K562 (cell line): ENCODE measurements around the gene ZFP57. TPM values are rescaled to one million over a fixed set of nuclear protein-coding genes. Genes with fewer than 3 reads are reported as not detected.
A peak's percentile ranks its signal among the peaks of the same experiment; 100 is the strongest.

Experiments used
- ELF1 ChIP-seq: fragments of 200-800 bp; sonication (Bioruptor generic); IDR thresholded peaks from 2 replicates; pipeline ENCODE4 v1.6.1; 2016; ENCODE audit warnings: missing genetic modification characterization, missing compliant biosample characterization
- EP300 ChIP-seq: IDR thresholded peaks from 2 replicates; pipeline ENCODE4 v1.6.1; 2012; ENCODE audit warnings: low read length, improper control_type of control experiment
- EZH2 ChIP-seq: IDR thresholded peaks from 2 replicates; pipeline ENCODE4 v1.6.1; 2012; ENCODE audit warnings: low read depth, mild to moderate bottlenecking, inconsistent platforms, low read length, borderline replicate concordance
- LEF1 ChIP-seq: fragments of 450-650 bp; IDR thresholded peaks from 2 replicates; pipeline ENCODE4 v1.6.1; 2016; ENCODE audit warnings: mild to moderate bottlenecking
- RAD21 ChIP-seq, 2 experiments: fragments of 250-450 bp in 1 of 2; fragments of 450-650 bp in 1 of 2; sonication (Bioruptor Pico) in 1 of 2; formaldehyde crosslinking in 1 of 2; IDR thresholded peaks in 1 of 2; conservative IDR thresholded peaks in 1 of 2; 2 replicates each; pipeline versions ENCODE4 v1.4.0 to v1.8.0; 2020 to 2022; ENCODE audit warnings: mild to moderate bottlenecking in 2 of 2, moderate library complexity in 1 of 2
- RBM17 ChIP-seq: fragments of 200-400 bp; formaldehyde crosslinking; IDR thresholded peaks from 2 replicates; pipeline ENCODE4 v1.6.1; 2017; ENCODE audit warnings: low read depth, mild to moderate bottlenecking, low read length, borderline replicate concordance
- XRCC3 ChIP-seq: fragments of 450-650 bp; IDR thresholded peaks from 2 replicates; pipeline ENCODE4 v1.6.1; 2017; ENCODE audit warnings: mild to moderate bottlenecking, moderate library complexity
- XRCC5 ChIP-seq: fragments of 200-400 bp; formaldehyde crosslinking; IDR thresholded peaks from 2 replicates; pipeline ENCODE4 v1.6.1; 2017; ENCODE audit warnings: low read depth, mild to moderate bottlenecking, low read length
- ZHX1 ChIP-seq: fragments of 150-350 bp; conservative IDR thresholded peaks from 2 replicates; pipeline ENCODE4 v1.6.1; 2014; ENCODE audit warnings: low read length
- ZKSCAN3 ChIP-seq: fragments of 250-450 bp; sonication (Bioruptor Pico); IDR thresholded peaks from 2 replicates; pipeline ENCODE4 v1.4.0; 2020
- ZNF449 ChIP-seq: fragments of 250-450 bp; sonication (Bioruptor Pico); IDR thresholded peaks from 2 replicates; pipeline ENCODE4 v1.8.0; 2022; ENCODE audit warnings: moderate library complexity, mild to moderate bottlenecking, inconsistent platforms
- polyA plus RNA-seq, 8 experiments: library from polyadenylated mRNA; depleted of rRNA in 4 of 8; stranded (reverse) in 5 of 8; unstranded in 3 of 8; fragments of >200 nt; fragmentation: Nextera tagmentation in 2 of 8; fragmentation: Illumina TruSeq in 1 of 8; extraction: Ambion mirVana in 2 of 8; extraction: Trizol in 1 of 8; gene quantifications; 2 replicates each; pipeline versions ENCODE4 v1.2.1 to v1.2.3, GENCODE V29; 2011 to 2014; ENCODE audit warnings: inconsistent platforms in 1 of 8, missing spikeins in 1 of 8
- total RNA-seq, 7 experiments: library from RNA; depleted of rRNA in 6 of 7; stranded (reverse); fragments of >200 nt in 6 of 7; fragmentation: Illumina TruSeq in 2 of 7; extraction: Trizol in 2 of 7; gene quantifications; 2 replicates each; pipeline versions ENCODE4 v1.2.1 to v1.2.3, GENCODE V29; 2011 to 2021; ENCODE audit warnings: low replicate concordance in 1 of 7
- TF ChIP-seq, protein P1 (sequence below): IDR thresholded peaks from 2 replicates; pipeline ENCODE4 v1.6.1; 2014; ENCODE audit warnings: antibody characterized with exemption
- TF ChIP-seq, protein P2 (sequence below), 2 experiments: fragments of 450-650 bp; conservative IDR thresholded peaks; 2 replicates each; pipeline ENCODE4 v1.6.1; 2017; ENCODE audit warnings: mild to moderate bottlenecking in 2 of 2, moderate library complexity in 2 of 2
- TF ChIP-seq, protein P3 (sequence below): sonication (generic); formaldehyde crosslinking; IDR thresholded peaks from 2 replicates; pipeline ENCODE4 v1.4.0; 2020; ENCODE audit warnings: mild to moderate bottlenecking, missing genetic modification reagents
- TF ChIP-seq, protein P4 (sequence below): fragments of 450-650 bp; formaldehyde crosslinking; IDR thresholded peaks from 2 replicates; pipeline ENCODE4 v1.4.0; 2022; ENCODE audit warnings: mild to moderate bottlenecking, moderate library complexity

The ZFP57 gene
- total and polyA plus RNA-seq, 9 of the 15 experiments (the other 6 are each of a cell fraction or from before 2014, with no cell fraction given): 0.04 to 0.28 (median 0.13) TPM

GRCh38 chr6:29649701-29650673 is 31.0 kb downstream of the ZFP57 start (continued):
- TF ChIP-seq ZHX1: no peak
- no peak for TF ChIP-seq RBM17
- no peak for TF ChIP-seq ZKSCAN3 (CRISPR knock-in tag)
- TF ChIP-seq, protein P1, sequence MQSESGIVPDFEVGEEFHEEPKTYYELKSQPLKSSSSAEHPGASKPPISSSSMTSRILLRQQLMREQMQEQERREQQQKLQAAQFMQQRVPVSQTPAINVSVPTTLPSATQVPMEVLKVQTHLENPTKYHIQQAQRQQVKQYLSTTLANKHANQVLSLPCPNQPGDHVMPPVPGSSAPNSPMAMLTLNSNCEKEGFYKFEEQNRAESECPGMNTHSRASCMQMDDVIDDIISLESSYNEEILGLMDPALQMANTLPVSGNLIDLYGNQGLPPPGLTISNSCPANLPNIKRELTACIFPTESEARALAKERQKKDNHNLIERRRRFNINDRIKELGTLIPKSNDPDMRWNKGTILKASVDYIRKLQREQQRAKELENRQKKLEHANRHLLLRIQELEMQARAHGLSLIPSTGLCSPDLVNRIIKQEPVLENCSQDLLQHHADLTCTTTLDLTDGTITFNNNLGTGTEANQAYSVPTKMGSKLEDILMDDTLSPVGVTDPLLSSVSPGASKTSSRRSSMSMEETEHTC: no peak
- TF ChIP-seq, protein P2, sequence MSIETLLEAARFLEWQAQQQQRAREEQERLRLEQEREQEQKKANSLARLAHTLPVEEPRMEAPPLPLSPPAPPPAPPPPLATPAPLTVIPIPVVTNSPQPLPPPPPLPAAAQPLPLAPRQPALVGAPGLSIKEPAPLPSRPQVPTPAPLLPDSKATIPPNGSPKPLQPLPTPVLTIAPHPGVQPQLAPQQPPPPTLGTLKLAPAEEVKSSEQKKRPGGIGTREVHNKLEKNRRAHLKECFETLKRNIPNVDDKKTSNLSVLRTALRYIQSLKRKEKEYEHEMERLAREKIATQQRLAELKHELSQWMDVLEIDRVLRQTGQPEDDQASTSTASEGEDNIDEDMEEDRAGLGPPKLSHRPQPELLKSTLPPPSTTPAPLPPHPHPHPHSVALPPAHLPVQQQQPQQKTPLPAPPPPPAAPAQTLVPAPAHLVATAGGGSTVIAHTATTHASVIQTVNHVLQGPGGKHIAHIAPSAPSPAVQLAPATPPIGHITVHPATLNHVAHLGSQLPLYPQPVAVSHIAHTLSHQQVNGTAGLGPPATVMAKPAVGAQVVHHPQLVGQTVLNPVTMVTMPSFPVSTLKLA (conservative IDR thresholded peaks at IDR 0.05): peak in 1 of 2 experiments; percentile 56; a peak in 1 of 4 replicates
- TF ChIP-seq ZNF449 (CRISPR knock-in tag): no peak
- TF ChIP-seq, protein P3, sequence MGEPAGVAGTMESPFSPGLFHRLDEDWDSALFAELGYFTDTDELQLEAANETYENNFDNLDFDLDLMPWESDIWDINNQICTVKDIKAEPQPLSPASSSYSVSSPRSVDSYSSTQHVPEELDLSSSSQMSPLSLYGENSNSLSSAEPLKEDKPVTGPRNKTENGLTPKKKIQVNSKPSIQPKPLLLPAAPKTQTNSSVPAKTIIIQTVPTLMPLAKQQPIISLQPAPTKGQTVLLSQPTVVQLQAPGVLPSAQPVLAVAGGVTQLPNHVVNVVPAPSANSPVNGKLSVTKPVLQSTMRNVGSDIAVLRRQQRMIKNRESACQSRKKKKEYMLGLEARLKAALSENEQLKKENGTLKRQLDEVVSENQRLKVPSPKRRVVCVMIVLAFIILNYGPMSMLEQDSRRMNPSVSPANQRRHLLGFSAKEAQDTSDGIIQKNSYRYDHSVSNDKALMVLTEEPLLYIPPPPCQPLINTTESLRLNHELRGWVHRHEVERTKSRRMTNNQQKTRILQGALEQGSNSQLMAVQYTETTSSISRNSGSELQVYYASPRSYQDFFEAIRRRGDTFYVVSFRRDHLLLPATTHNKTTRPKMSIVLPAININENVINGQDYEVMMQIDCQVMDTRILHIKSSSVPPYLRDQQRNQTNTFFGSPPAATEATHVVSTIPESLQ (CRISPR knock-in tag): no peak
- TF ChIP-seq XRCC5: peak; percentile 94
- no peak for TF ChIP-seq XRCC3
- TF ChIP-seq EP300: no peak
- TF ChIP-seq EZH2: no peak
- no peak for TF ChIP-seq LEF1
- TF ChIP-seq ELF1 (tag): peak; percentile 79
- TF ChIP-seq, protein P4, sequence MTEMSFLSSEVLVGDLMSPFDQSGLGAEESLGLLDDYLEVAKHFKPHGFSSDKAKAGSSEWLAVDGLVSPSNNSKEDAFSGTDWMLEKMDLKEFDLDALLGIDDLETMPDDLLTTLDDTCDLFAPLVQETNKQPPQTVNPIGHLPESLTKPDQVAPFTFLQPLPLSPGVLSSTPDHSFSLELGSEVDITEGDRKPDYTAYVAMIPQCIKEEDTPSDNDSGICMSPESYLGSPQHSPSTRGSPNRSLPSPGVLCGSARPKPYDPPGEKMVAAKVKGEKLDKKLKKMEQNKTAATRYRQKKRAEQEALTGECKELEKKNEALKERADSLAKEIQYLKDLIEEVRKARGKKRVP (CRISPR knock-in tag): 0 out of 2 replicates have a peak, but pooled peaks have one; percentile 12
- peak in 1 of 2 experiments; percentile 18; a peak in 2 of 4 replicates for TF ChIP-seq RAD21 (CRISPR knock-in tag; conservative IDR thresholded peaks at IDR 0.05 in 1 of 2, IDR thresholded peaks at IDR 0.05 in 1 of 2)
